Peyer's patch (tissue), 4 donors: Measurements from ENCODE around the gene VPS52. TPM values are rescaled to one million over a fixed set of nuclear protein-coding genes. Genes with fewer than 3 reads are reported as not detected.

Experiments
- DNase-seq, 3 donors: peaks; one replicate each; pipeline ENCODE4 v3.0.0-alpha.2; 2017 to 2019
- H3K27ac ChIP-seq, 4 donors: fragments of 200-600 bp; sonication (generic); one replicate each; pipeline ENCODE4 v1.5.1; 2016 to 2019
- H3K27me3 ChIP-seq, 2 donors: fragments of 200-600 bp; sonication (generic); one replicate each; pipeline ENCODE4 v1.5.1; 2019
- H3K36me3 ChIP-seq, 3 donors: fragments of 200-600 bp; sonication (generic); one replicate each; pipeline ENCODE4 v1.5.1; 2016 to 2019
- H3K4me1 ChIP-seq, 4 donors: fragments of 200-600 bp; sonication (generic); one replicate each; pipeline ENCODE4 v1.5.1; 2016 to 2019
- H3K4me3 ChIP-seq, 4 donors: fragments of 200-600 bp; sonication (generic); 1 replicate in 3 of 4; 2 replicates in 1 of 4; pipeline ENCODE4 v1.5.1; 2016 to 2019; ENCODE audit warnings: mild to moderate bottlenecking in 1 of 4
- H3K9me3 ChIP-seq, 4 donors: fragments of 200-600 bp; sonication (generic); one replicate each; pipeline ENCODE4 v1.5.1; 2016 to 2019; ENCODE audit warnings: mild to moderate bottlenecking in 1 of 4
- POLR2A ChIP-seq, 2 donors: fragments of 450-650 bp; IDR thresholded peaks; one replicate each; pipeline ENCODE4 v1.5.1; 2017; ENCODE audit warnings: antibody characterized with exemption in 2 of 2, mild to moderate bottlenecking in 2 of 2, moderate library complexity in 2 of 2
- total RNA-seq, 4 donors: library from RNA; depleted of rRNA; stranded (reverse); fragments of >200 nt; gene quantifications; one replicate each; pipeline ENCODE4 v1.1.0, GENCODE V29; 2016
- TF ChIP-seq, protein P1 (sequence below), 6 experiments: fragments of 450-650 bp in 4 of 6; fragments of 200-600 bp in 2 of 6; sonication (generic) in 1 of 6; IDR thresholded peaks; one replicate each; pipeline ENCODE4 v1.5.1; 2017 to 2019; ENCODE audit warnings: antibody characterized with exemption in 6 of 6, mild to moderate bottlenecking in 3 of 6, moderate library complexity in 1 of 6

The VPS52 gene
- total RNA-seq, 4 donors from 2014 or later: 56.7 to 132 (median 95.8) TPM

DNA sequence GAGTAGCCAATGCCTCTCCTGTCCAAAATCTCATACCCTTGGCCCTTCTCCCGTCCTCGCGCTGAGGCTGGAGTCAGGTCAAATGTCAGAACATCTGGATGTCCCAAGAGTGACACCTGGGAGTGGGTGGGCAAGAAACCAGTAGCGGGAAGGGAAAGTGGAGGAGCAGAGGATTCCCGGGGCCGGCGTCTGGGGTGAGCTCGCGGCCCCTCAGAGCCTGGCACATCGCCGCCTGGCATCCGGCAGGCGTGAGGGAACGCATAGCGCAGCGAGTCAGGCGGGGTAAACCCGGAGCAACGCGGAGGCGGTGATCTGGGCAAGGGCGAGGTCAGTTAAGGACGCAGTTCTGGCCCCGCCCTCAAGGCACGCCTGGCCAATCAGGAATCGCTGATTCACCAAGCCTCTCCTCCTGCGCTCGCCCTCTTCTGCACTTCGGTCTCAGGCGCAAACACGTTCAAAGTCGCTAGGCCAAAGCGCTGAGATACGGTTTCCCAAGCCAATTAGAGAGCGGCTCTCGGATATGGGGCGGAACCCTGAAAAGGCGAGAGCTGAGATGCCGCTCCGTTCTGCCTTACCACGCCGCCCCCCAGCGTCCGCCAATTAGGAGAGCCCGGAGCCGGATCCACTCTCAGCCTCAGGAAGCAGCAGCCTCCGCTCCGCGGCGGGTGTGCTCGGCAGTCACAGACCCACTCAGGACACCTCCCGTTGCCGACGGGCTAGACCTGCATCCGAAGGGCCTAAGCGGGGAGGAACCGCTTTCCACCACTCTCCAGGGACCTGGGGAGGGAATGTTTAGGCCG, 22.5 kb downstream of the VPS52 start:
- peak overlapping the region; percentile 43 to 60 (median 56) for H3K4me3 ChIP-seq
- peaks cover 0 to 19% (median 5%) of the 10 kb centered on the region in 4 donors for H3K4me1 ChIP-seq
- H3K27me3 ChIP-seq: no peaks in the 10 kb centered on the region
- H3K36me3 ChIP-seq: no peaks in the 10 kb centered on the region
- peak; percentile 57 to 65 for TF ChIP-seq POLR2A (IDR thresholded peaks at IDR 0.05)
- TF ChIP-seq, protein P1, sequence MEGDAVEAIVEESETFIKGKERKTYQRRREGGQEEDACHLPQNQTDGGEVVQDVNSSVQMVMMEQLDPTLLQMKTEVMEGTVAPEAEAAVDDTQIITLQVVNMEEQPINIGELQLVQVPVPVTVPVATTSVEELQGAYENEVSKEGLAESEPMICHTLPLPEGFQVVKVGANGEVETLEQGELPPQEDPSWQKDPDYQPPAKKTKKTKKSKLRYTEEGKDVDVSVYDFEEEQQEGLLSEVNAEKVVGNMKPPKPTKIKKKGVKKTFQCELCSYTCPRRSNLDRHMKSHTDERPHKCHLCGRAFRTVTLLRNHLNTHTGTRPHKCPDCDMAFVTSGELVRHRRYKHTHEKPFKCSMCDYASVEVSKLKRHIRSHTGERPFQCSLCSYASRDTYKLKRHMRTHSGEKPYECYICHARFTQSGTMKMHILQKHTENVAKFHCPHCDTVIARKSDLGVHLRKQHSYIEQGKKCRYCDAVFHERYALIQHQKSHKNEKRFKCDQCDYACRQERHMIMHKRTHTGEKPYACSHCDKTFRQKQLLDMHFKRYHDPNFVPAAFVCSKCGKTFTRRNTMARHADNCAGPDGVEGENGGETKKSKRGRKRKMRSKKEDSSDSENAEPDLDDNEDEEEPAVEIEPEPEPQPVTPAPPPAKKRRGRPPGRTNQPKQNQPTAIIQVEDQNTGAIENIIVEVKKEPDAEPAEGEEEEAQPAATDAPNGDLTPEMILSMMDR (IDR thresholded peaks at IDR 0.05): peak in 4 of 6 experiments; percentile 9 to 27 (median 24)
- peak; percentile 97 to 99 (median 99) for DNase-seq
- no peaks in the 10 kb centered on the region for H3K9me3 ChIP-seq
- peak overlapping the region; percentile 88 to 93 (median 91) for H3K27ac ChIP-seq

DNA sequence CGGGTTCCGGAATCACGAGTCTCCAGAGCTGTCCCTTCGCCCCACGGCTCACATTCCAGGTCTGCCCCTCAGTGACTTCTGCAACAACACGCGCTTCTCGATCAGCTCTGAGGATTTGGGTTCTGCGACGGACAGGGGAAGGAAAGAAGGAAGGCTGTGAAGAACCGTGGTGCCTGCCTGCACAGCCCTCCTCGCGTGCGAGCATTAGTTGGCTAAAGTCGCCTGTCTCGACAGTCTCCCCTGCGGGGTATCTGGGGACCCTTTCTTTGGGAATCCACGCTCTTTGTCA, 23.1 kb downstream of the VPS52 start:
- H3K4me1 ChIP-seq: peaks cover 0 to 19% (median 5%) of the 10 kb centered on the region in 4 donors
- no peaks in the 10 kb centered on the region for H3K36me3 ChIP-seq
- H3K27ac ChIP-seq: peak overlapping the region; percentile 88 to 93 (median 91)
- peak overlapping the region; percentile 43 to 60 (median 56) for H3K4me3 ChIP-seq
- TF ChIP-seq POLR2A (IDR thresholded peaks at IDR 0.05): no peak
- TF ChIP-seq, protein P1 (IDR thresholded peaks at IDR 0.05): no peak
- H3K27me3 ChIP-seq: no peaks in the 10 kb centered on the region
- no peak for DNase-seq
- no peaks in the 10 kb centered on the region for H3K9me3 ChIP-seq

DNA sequence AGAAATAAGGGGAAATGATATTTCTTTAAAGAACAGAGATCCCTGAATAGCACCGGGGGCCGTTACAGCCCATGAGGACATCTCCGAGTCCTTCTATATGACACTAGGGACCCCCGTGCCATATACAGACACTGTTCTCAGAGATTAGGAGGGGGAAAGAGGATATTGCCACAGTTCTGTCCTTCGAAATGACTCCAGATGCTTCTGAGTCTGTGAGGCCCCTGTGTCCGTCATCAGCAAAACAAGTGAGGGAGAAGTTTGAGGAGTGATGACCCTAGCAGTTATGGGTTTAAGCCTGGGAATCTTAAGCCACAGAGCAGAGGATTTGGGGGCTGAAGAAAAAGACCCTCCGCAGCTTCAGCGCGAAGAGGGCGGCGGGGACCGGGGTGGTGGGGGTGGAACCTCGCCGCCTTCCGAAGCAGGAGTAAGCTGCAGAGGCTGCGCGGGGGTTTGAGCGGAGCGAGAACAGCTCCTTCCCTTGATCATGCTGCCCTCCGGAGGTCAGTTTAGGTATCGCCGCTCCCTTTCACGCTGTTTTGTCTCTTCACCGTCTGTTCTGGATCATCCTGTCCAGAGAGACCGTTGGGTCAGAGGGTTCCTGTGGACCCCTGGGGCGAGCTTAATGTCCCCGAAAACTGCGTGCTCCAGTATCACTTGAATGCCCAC, 23.6 kb downstream of the VPS52 start:
- peak; percentile 92 to 97 (median 95) for DNase-seq
- Histone ChIP-seq H3K4me1 (peaks cover 0 to 19% (median 5%) of the 10 kb centered on the region in 4 donors), H3K27me3 (no peaks in the 10 kb centered on the region), H3K36me3 (no peaks in the 10 kb centered on the region), H3K9me3 (no peaks in the 10 kb centered on the region), H3K4me3 (peak overlapping the region; percentile 43 to 60 (median 56)), H3K27ac (peak overlapping the region; percentile 88 to 93 (median 91))
- TF ChIP-seq POLR2A (IDR thresholded peaks at IDR 0.05): no peak
- TF ChIP-seq, protein P1 (IDR thresholded peaks at IDR 0.05): peak; percentile 90 to 97 (median 95)

DNA sequence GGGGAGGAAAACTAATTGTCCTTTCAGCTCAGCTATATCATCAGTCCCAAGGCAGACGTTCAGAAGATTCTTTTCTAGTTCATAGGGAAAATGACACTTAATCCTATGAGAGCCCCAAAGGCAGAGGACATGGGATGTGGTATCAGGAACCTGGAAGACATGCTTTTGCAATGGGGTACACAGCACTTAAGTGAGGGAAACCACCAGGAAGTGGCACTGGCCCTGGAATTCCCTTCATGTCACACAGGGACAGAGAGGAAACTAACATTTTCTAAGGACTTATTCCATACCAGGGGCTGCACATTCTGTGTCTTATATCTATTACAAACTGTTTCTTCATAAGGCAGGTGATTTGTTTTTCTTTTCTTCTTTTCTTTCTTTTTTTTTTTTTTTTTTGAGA, 28.2 kb downstream of the VPS52 start:
- Histone ChIP-seq H3K9me3 (no peaks in the 10 kb centered on the region), H3K4me1 (peaks cover 0 to under 1% (median under 1%) of the 10 kb centered on the region in 4 donors), H3K27ac (no peak overlapping the region), H3K4me3 (no peak overlapping the region), H3K36me3 (no peaks in the 10 kb centered on the region), H3K27me3 (no peaks in the 10 kb centered on the region)
- TF ChIP-seq, protein P1 (IDR thresholded peaks at IDR 0.05): no peak
- no peak for TF ChIP-seq POLR2A (IDR thresholded peaks at IDR 0.05)
- DNase-seq: peak in 1 of 3 donors; percentile 0

DNA sequence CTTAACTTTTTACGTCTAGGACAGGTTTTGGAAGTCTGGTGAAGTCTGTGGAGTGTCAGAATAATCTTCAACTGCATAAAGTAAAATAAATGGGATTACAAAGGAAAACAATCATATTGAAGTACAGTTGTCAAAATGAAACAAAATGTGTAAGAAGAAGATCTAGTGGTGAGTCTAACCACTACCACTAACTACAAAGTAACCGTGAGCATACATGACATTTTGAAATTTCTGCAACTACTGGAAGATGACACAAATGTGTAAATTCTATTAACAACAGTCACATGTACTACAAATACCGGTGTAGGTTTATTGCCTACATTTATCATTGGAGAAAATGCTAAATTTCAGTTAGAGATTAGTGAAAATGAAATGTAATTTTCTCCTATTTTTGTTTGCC, 29.7 kb downstream of the VPS52 start:
- H3K9me3 ChIP-seq: no peaks in the 10 kb centered on the region
- no peaks in the 10 kb centered on the region for H3K4me1 ChIP-seq
- no peak for DNase-seq
- H3K27me3 ChIP-seq: no peaks in the 10 kb centered on the region
- no peak for TF ChIP-seq POLR2A (IDR thresholded peaks at IDR 0.05)
- TF ChIP-seq, protein P1 (IDR thresholded peaks at IDR 0.05): no peak
- H3K4me3 ChIP-seq: no peak overlapping the region
- no peaks in the 10 kb centered on the region for H3K36me3 ChIP-seq
- H3K27ac ChIP-seq: no peak overlapping the region
